Keratinocyte (primary cell): ENCODE measurements around the gene VPS9D1. TPM values are rescaled to one million over a fixed set of nuclear protein-coding genes. Genes with fewer than 3 reads are reported as not detected.

ENCODE experiments used
- DNase-seq: peaks from one replicate; pipeline ENCODE4 v3.0.0-alpha.2; 2011; ENCODE audit warnings: low read depth, missing footprints, low spot score
- FAIRE-seq: peaks from 2 replicates; lab custom pipeline; 2011; peaks lifted over from hg19 to GRCh38; lab: Jason Lieb, UNC
- H2AFZ ChIP-seq: 2 replicates; pipeline ENCODE4 v1.6.0; 2012; ENCODE audit warnings: low read length, control low read depth, inconsistent platforms; ENCODE audit not compliant: control insufficient read depth
- H3K27ac ChIP-seq: 2 replicates; pipeline ENCODE4 v1.5.1; 2011; ENCODE audit warnings: low read length; ENCODE audit not compliant: control insufficient read depth, insufficient read depth
- H3K27me3 ChIP-seq: 3 replicates; pipeline ENCODE4 v1.6.0; 2011; ENCODE audit warnings: low read length; ENCODE audit not compliant: control insufficient read depth, insufficient read depth; ENCODE audit errors: extremely low read depth
- H3K36me3 ChIP-seq, 2 experiments: 2 replicates in 1 of 2; 3 replicates in 1 of 2; pipeline ENCODE4 v1.5.1; 2011; ENCODE audit warnings: low read length in 2 of 2, mild to moderate bottlenecking in 1 of 2; ENCODE audit not compliant: control insufficient read depth in 2 of 2, insufficient read depth in 2 of 2; ENCODE audit errors: extremely low read depth in 1 of 2
- H3K4me1 ChIP-seq: 3 replicates; pipeline ENCODE4 v1.5.1; 2011; ENCODE audit warnings: low read length; ENCODE audit not compliant: control insufficient read depth, insufficient read depth; ENCODE audit errors: extremely low read depth
- H3K4me2 ChIP-seq: 3 replicates; pipeline ENCODE4 v1.6.0; 2011; ENCODE audit warnings: low read depth, low read length; ENCODE audit not compliant: control insufficient read depth, insufficient read depth; ENCODE audit errors: extremely low read depth
- H3K4me3 ChIP-seq, 3 experiments: fragments of 200-600 bp in 1 of 3; sonication (generic) in 1 of 3; 2 replicates in 2 of 3; 3 replicates in 1 of 3; pipeline ENCODE4 v1.5.1; 2011 to 2016; ENCODE audit warnings: low read length in 3 of 3, mild to moderate bottlenecking in 3 of 3, control low read depth in 2 of 3, inconsistent platforms in 1 of 3, low read depth in 1 of 3, mixed read lengths in 1 of 3, mixed run types in 1 of 3, moderate library complexity in 1 of 3; ENCODE audit not compliant: control insufficient read depth in 2 of 3, insufficient read depth in 2 of 3; ENCODE audit errors: extremely low read depth in 1 of 3
- H3K79me2 ChIP-seq: 2 replicates; pipeline ENCODE4 v1.6.0; 2012; ENCODE audit warnings: low read length; ENCODE audit not compliant: control insufficient read depth, insufficient read depth
- H3K9ac ChIP-seq: 3 replicates; pipeline ENCODE4 v1.6.0; 2011; ENCODE audit warnings: low read length; ENCODE audit not compliant: control insufficient read depth, insufficient read depth; ENCODE audit errors: extremely low read depth
- H3K9me1 ChIP-seq: 3 replicates; pipeline ENCODE4 v1.6.0; 2011; ENCODE audit warnings: low read length; ENCODE audit not compliant: control insufficient read depth, insufficient read depth; ENCODE audit errors: extremely low read depth
- H3K9me3 ChIP-seq: 2 replicates; pipeline ENCODE4 v1.5.1; 2012; ENCODE audit warnings: low read depth, low read length; ENCODE audit not compliant: control insufficient read depth
- H4K20me1 ChIP-seq: 3 replicates; pipeline ENCODE4 v1.6.0; 2011; ENCODE audit warnings: low read length; ENCODE audit not compliant: control insufficient read depth, insufficient read depth; ENCODE audit errors: extremely low read depth
- EZH2 ChIP-seq: IDR thresholded peaks from one replicate; pipeline ENCODE4 v1.6.1; 2012; ENCODE audit warnings: inconsistent platforms, mild to moderate bottlenecking, low read length, moderate library complexity
- dilution Hi-C: fragments of 300-500 bp; cut with MboI; formaldehyde crosslinking; loops from one replicate; pipeline ENCODE4 v1.7.0; 2020; ENCODE audit warnings: low sequenced_read_pairs; ENCODE audit not compliant: extremely low pct_ligation_motif_present
- polyA plus RNA-seq, 5 experiments: library from polyadenylated mRNA; depleted of rRNA in 3 of 5; stranded (reverse) in 3 of 5; stranded (forward) in 1 of 5; unstranded in 1 of 5; fragments of >200 nt; gene quantifications; 1 replicate in 1 of 5; 2 replicates in 3 of 5; 3 replicates in 1 of 5; pipeline versions ENCODE4 v1.2.1 to v1.2.3, GENCODE V29; 2011 to 2012; ENCODE audit warnings: missing spikeins in 2 of 5, low read depth in 1 of 5, low replicate concordance in 1 of 5
- TF ChIP-seq, protein P1 (sequence below), 3 experiments: IDR thresholded peaks in 1 of 3; conservative IDR thresholded peaks in 1 of 3; optimal IDR thresholded peaks in 1 of 3; 2 replicates in 2 of 3; 3 replicates in 1 of 3; pipeline versions ENCODE3 to v1.5.1; 2011; ENCODE audit warnings: low read length in 3 of 3, mild to moderate bottlenecking in 3 of 3, moderate library complexity in 2 of 3, control low read depth in 1 of 3, inconsistent platforms in 1 of 3; ENCODE audit not compliant: insufficient read depth in 2 of 3; ENCODE audit errors: extremely low read depth in 1 of 3

VPS9D1 gene
- polyA plus RNA-seq, 1 donor (not counting 4 experiments of a cell fraction or from before 2014, with no cell fraction given): 1.6 TPM

DNA sequence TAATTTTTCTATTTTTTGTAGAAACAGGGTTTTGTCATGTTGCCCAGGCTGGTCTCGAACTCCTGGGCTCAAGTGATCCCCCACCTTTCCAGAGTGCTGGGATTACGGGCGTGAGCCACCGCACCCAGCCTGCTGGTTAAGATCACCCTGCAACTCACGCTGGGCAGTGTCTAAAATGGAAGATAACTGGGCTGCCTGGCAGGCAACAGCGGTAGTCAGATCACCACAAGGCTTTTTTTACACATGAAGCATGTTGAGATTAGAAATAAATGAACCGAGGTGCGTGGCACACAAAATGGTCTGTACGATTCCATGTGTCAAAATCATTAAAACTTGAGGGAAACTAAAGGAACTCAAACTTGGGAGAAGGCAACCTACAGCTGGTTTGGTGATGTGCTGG is 27.4 kb upstream of the VPS9D1 start:
- no peak overlapping the region for H3K9ac ChIP-seq

DNA sequence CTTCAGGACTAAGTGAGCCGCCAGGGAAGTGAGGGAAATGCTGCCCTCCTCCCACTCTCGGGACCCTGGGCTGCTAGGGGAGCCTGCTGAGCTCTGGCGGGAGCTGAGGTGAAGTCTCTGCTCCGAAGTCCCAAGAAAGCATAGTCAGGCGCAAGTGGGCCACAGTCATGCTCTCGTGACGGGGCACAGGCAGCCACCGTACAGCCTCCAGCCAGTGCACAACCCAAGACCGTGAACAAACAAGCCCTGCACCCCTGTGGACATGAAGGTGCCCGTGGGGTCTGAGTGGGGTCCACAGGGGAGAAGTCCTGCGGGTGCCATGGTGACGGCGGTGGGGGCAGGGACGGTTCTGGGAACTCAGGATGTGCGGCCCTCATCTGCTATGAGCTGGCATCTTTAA is 25.3 kb upstream of the VPS9D1 start:
- FAIRE-seq (no peak), DNase-seq (no peak)
- H3K27ac ChIP-seq: no peak overlapping the region
- H2AFZ ChIP-seq: no peak overlapping the region
- no peaks in the 10 kb centered on the region for H3K4me1 ChIP-seq
- no peaks in the 10 kb centered on the region for H4K20me1 ChIP-seq
- H3K9me3 ChIP-seq: no peaks in the 10 kb centered on the region
- no peak overlapping the region for H3K4me3 ChIP-seq
- dilution Hi-C loops: no loop called here
- peaks cover 9 to 22% of the 10 kb centered on the region in 2 experiments for H3K36me3 ChIP-seq
- no peaks in the 10 kb centered on the region for H3K27me3 ChIP-seq
- no peaks in the 10 kb centered on the region for H3K9me1 ChIP-seq
- TF ChIP-seq, protein P1, sequence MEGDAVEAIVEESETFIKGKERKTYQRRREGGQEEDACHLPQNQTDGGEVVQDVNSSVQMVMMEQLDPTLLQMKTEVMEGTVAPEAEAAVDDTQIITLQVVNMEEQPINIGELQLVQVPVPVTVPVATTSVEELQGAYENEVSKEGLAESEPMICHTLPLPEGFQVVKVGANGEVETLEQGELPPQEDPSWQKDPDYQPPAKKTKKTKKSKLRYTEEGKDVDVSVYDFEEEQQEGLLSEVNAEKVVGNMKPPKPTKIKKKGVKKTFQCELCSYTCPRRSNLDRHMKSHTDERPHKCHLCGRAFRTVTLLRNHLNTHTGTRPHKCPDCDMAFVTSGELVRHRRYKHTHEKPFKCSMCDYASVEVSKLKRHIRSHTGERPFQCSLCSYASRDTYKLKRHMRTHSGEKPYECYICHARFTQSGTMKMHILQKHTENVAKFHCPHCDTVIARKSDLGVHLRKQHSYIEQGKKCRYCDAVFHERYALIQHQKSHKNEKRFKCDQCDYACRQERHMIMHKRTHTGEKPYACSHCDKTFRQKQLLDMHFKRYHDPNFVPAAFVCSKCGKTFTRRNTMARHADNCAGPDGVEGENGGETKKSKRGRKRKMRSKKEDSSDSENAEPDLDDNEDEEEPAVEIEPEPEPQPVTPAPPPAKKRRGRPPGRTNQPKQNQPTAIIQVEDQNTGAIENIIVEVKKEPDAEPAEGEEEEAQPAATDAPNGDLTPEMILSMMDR (optimal IDR thresholded peaks at IDR 0.05 in 1 of 3, IDR thresholded peaks at IDR 0.05 in 1 of 3, conservative IDR thresholded peaks at IDR 0.05 in 1 of 3; ENCODE audit: extremely low read depth in 1 of 3, insufficient read depth in 2 of 3, low read length in 3 of 3): no peak
- no peak for TF ChIP-seq EZH2
- no peaks in the 10 kb centered on the region for H3K79me2 ChIP-seq
- no peak overlapping the region for H3K4me2 ChIP-seq
- H3K9ac ChIP-seq: no peak overlapping the region

More for the DNA sequence above, 27.4 kb upstream of the VPS9D1 start:
- Histone ChIP-seq H3K27ac (no peak overlapping the region), H3K4me1 (no peaks in the 10 kb centered on the region), H3K9me3 (no peaks in the 10 kb centered on the region), H3K9me1 (no peaks in the 10 kb centered on the region), H3K4me3 (no peak overlapping the region), H3K27me3 (no peaks in the 10 kb centered on the region), H3K79me2 (no peaks in the 10 kb centered on the region), H3K4me2 (no peak overlapping the region), H4K20me1 (no peaks in the 10 kb centered on the region), H3K36me3 (peaks cover 3 to 17% of the 10 kb centered on the region in 2 experiments), H2AFZ (no peak overlapping the region)
- DNase-seq (no peak), FAIRE-seq (no peak)
- TF ChIP-seq, protein P1 (optimal IDR thresholded peaks at IDR 0.05 in 1 of 3, IDR thresholded peaks at IDR 0.05 in 1 of 3, conservative IDR thresholded peaks at IDR 0.05 in 1 of 3; ENCODE audit: extremely low read depth in 1 of 3, insufficient read depth in 2 of 3, low read length in 3 of 3): no peak
- TF ChIP-seq EZH2: no peak
- dilution Hi-C loops: no loop called here
